A549 (cell line): Measurements from ENCODE around the gene CYP4F22. TPM values are rescaled to one million over a fixed set of nuclear protein-coding genes. Genes with fewer than 3 reads are reported as not detected.

Experiments
- ATAC-seq, 2 experiments: fragments of 200-7000 bp in 1 of 2; fragments of >200 bp in 1 of 2; cut with Nextera tagmentation in 1 of 2; cut with Tn5 transposase in 1 of 2; 3 replicates each; pipeline versions ENCODE4 v1.8.0 to v1.9.1; 2018 to 2020; ENCODE audit warnings: mild to moderate bottlenecking in 1 of 2, moderate library complexity in 1 of 2
- CTCF ChIA-PET: fragments of 300-600 bp; sonication (Branson Sonifier 250); formaldehyde crosslinking; extraction: SDS; loops from one replicate; lab custom pipeline; 2021; ENCODE audit warnings: antibody characterized with exemption, inconsistent platforms; lab: Yijun Ruan, JAX
- POLR2A ChIA-PET: fragments of 350-600 bp; formaldehyde crosslinking; extraction: SDS; loops from one replicate; lab custom pipeline; 2021; ENCODE audit warnings: antibody characterized with exemption, inconsistent platforms; lab: Yijun Ruan, JAX
- DNase-seq, 2 experiments: peaks; one replicate each; pipeline versions ENCODE4 v3.0.0 to v3.0.0-alpha.2; 2011 to 2016; ENCODE audit warnings: low read depth in 1 of 2, low spot score in 1 of 2
- FAIRE-seq: peaks from 2 replicates; lab custom pipeline; 2011; peaks lifted over from hg19 to GRCh38; lab: Jason Lieb, UNC
- H3K27ac ChIP-seq, 2 experiments: fragments of >200 bp; sonication (Bioruptor Twin); formaldehyde crosslinking; 3 replicates each; pipeline ENCODE4 v1.5.1; 2016 to 2017
- H3K4me1 ChIP-seq: fragments of >200 bp; sonication (Bioruptor Twin); formaldehyde crosslinking; 3 replicates; pipeline ENCODE4 v1.6.1; 2016
- H3K4me2 ChIP-seq: fragments of >200 bp; sonication (Bioruptor Twin); formaldehyde crosslinking; 3 replicates; pipeline ENCODE4 v1.6.1; 2016
- H3K4me3 ChIP-seq: fragments of >200 bp; sonication (Bioruptor Twin); formaldehyde crosslinking; 3 replicates; pipeline ENCODE4 v1.5.1; 2016
- H3K9me3 ChIP-seq: fragments of >200 bp; sonication (Bioruptor Twin); formaldehyde crosslinking; 3 replicates; pipeline ENCODE4 v1.6.1; 2016
- BHLHE40 ChIP-seq: IDR thresholded peaks from 2 replicates; pipeline ENCODE4 v1.6.1; 2012; ENCODE audit warnings: low read depth, low read length, inconsistent platforms
- CBX2 ChIP-seq: fragments of 200-600 bp; sonication (generic); IDR thresholded peaks from 2 replicates; pipeline ENCODE4 v1.6.1; 2016; ENCODE audit warnings: low read depth, mild to moderate bottlenecking, borderline replicate concordance
- CEBPB ChIP-seq, 2 experiments: fragments of >200 bp in 1 of 2; sonication (Bioruptor Twin) in 1 of 2; formaldehyde crosslinking in 1 of 2; IDR thresholded peaks; 2 replicates each; pipeline ENCODE4 v1.6.1; 2012 to 2016
- CHD2 ChIP-seq: fragments of 150-350 bp; IDR thresholded peaks from 2 replicates; pipeline ENCODE4 v1.6.1; 2014; ENCODE audit warnings: low read length; ENCODE audit not compliant: partially characterized antibody
- EHF ChIP-seq: fragments of 250-450 bp; sonication (Bioruptor Pico); IDR thresholded peaks from 2 replicates; pipeline ENCODE4 v1.5.0; 2020; ENCODE audit warnings: mild to moderate bottlenecking
- EP300 ChIP-seq, 2 experiments: fragments of >200 bp; sonication (Bioruptor Twin); formaldehyde crosslinking; IDR thresholded peaks; 2 replicates in 1 of 2; 3 replicates in 1 of 2; pipeline ENCODE4 v1.6.1; 2016 to 2017
- FOSL2 ChIP-seq, 2 experiments: fragments of 450-650 bp in 1 of 2; fragments of >200 bp in 1 of 2; sonication (Bioruptor Twin) in 1 of 2; formaldehyde crosslinking; IDR thresholded peaks; 2 replicates each; pipeline versions ENCODE4 v1.5.0 to v1.6.1; 2016 to 2020; ENCODE audit warnings: mild to moderate bottlenecking in 1 of 2, moderate library complexity in 1 of 2
- HDAC2 ChIP-seq: fragments of 200-600 bp; sonication (generic); IDR thresholded peaks from 2 replicates; pipeline ENCODE4 v1.6.1; 2016
- JUNB ChIP-seq: fragments of >200 bp; sonication (Bioruptor Twin); formaldehyde crosslinking; IDR thresholded peaks from 2 replicates; pipeline ENCODE4 v1.6.1; 2016
- KDM1A ChIP-seq: fragments of 200-600 bp; sonication (generic); IDR thresholded peaks from 2 replicates; pipeline ENCODE4 v1.6.1; 2016; ENCODE audit warnings: low read depth, mild to moderate bottlenecking
- MAZ ChIP-seq: fragments of 150-350 bp; IDR thresholded peaks from 2 replicates; pipeline ENCODE4 v1.6.1; 2014; ENCODE audit warnings: antibody characterized with exemption, low read depth, low read length, borderline replicate concordance
- NPAS2 ChIP-seq: fragments of 250-450 bp; sonication (Bioruptor Pico); IDR thresholded peaks from 2 replicates; pipeline ENCODE4 v1.8.0; 2022; ENCODE audit warnings: mild to moderate bottlenecking, moderate library complexity, borderline replicate concordance
- POLR2AphosphoS2 ChIP-seq: conservative IDR thresholded peaks from 2 replicates; pipeline ENCODE4 v1.6.1; 2012; ENCODE audit warnings: low read length, improper control_type of control experiment, inconsistent platforms
- RARB ChIP-seq: fragments of 250-450 bp; sonication (Bioruptor Pico); IDR thresholded peaks from 2 replicates; pipeline ENCODE4 v1.8.0; 2021; ENCODE audit warnings: mild to moderate bottlenecking, moderate library complexity
- RNF2 ChIP-seq: fragments of 200-600 bp; sonication (generic); IDR thresholded peaks from 2 replicates; pipeline ENCODE4 v1.6.1; 2016; ENCODE audit warnings: low read depth, mild to moderate bottlenecking, antibody characterized with exemption, moderate library complexity, borderline replicate concordance
- TP53 ChIP-seq: fragments of 250-450 bp; sonication (Bioruptor Pico); IDR thresholded peaks from 2 replicates; pipeline ENCODE4 v1.5.0; 2021; ENCODE audit warnings: mild to moderate bottlenecking, moderate library complexity
- ZNF302 ChIP-seq: fragments of 250-450 bp; sonication (Bioruptor Pico); IDR thresholded peaks from 2 replicates; pipeline ENCODE4 v1.9.0; 2021; ENCODE audit warnings: inconsistent platforms, mild to moderate bottlenecking, moderate library complexity
- WGBS: methylation state at CpG from one replicate; pipeline ENCODE4 v1.1.6; 2017; ENCODE audit errors: missing lambda C conversion rate; 5-methylcytosine and 5-hydroxymethylcytosine counted together
- polyA plus RNA-seq, 4 experiments: library from polyadenylated mRNA; depleted of rRNA in 3 of 4; stranded (reverse); fragments of >200 nt; fragmentation: RNase III in 1 of 4; extraction: RNeasy Plus Mini Kit Qiagen cat#74134 plus additional on column Dnase treatment in 1 of 4; gene quantifications; 2 replicates in 3 of 4; 3 replicates in 1 of 4; pipeline ENCODE4 v1.2.3, GENCODE V29; 2011 to 2017
- TF ChIP-seq, protein P1 (sequence below): IDR thresholded peaks from 2 replicates; pipeline ENCODE4 v1.6.1; 2012; ENCODE audit warnings: low read depth, borderline replicate concordance
- TF ChIP-seq, protein P2 (sequence below): IDR thresholded peaks from 2 replicates; pipeline ENCODE4 v1.6.1; 2012
- TF ChIP-seq, protein P3 (sequence below): IDR thresholded peaks from 2 replicates; pipeline ENCODE4 v1.6.1; 2012
- TF ChIP-seq, protein P4 (sequence below): fragments of >200 bp; sonication (Bioruptor Twin); formaldehyde crosslinking; IDR thresholded peaks from 3 replicates; pipeline ENCODE4 v1.5.1; 2016
- TF ChIP-seq, protein P5 (sequence below): fragments of >200 bp; sonication (Bioruptor Twin); formaldehyde crosslinking; IDR thresholded peaks from 2 replicates; pipeline ENCODE4 v1.6.1; 2016

Gene CYP4F22
- polyA plus RNA-seq, 2 of the 4 experiments (the other 2 are of a cell fraction) = 0.05 TPM; not detected in 1

DNA sequence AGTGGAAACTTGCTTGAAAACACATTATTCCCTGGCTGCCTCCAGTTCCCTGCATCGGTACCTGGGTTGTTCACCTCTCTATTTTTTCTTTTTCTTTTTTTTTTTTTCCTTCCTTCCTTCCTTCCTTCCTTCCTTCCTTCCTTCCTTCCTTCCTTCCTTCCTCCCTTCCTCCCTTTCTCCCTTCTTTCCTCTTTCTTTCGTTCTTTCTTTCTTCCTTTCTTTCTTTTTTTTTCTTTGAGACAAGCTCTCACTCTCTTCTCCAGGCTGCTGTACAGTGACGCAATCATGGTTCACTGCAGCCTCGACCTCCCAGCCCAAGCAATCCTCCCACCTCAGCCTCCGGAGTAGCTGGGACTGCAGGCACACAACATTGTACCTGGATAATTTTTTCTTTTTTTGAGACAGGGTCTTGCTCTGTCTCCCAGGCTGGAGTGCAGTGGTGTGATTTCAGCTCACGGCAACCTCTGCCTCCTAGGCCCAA, 40.6 kb upstream of the CYP4F22 start:
- DNase-seq (no peak), FAIRE-seq (no peak), ATAC-seq (no peak)
- TF ChIP-seq CEBPB (IDR thresholded peaks at IDR 0.05) (0 out of 4 replicates have a peak, but pooled peaks of 1 of the 2 experiments have one; percentile 11), EHF (CRISPR knock-in tag) (no peak), HDAC2 (no peak)
- H3K27ac ChIP-seq = no peak overlapping the region; a peak in 1 of 6 replicates
- POLR2A ChIA-PET = no interaction called here
- H3K4me2 ChIP-seq = no peak overlapping the region
- CTCF ChIA-PET = interaction anchor here (1.0 to 1.4 kb wide), 2 partner anchors 13 to 49 kb away, joined by 3 to 5 read pairs; partner anchors contain the start of gene AKAP8L
- WGBS = 73% methylated on average over 6 of the region's 6 CpGs
- no peaks in the 10 kb centered on the region for H3K9me3 ChIP-seq
- H3K4me1 ChIP-seq = peaks cover 12% of the 10 kb centered on the region
- no peak overlapping the region for H3K4me3 ChIP-seq

DNA sequence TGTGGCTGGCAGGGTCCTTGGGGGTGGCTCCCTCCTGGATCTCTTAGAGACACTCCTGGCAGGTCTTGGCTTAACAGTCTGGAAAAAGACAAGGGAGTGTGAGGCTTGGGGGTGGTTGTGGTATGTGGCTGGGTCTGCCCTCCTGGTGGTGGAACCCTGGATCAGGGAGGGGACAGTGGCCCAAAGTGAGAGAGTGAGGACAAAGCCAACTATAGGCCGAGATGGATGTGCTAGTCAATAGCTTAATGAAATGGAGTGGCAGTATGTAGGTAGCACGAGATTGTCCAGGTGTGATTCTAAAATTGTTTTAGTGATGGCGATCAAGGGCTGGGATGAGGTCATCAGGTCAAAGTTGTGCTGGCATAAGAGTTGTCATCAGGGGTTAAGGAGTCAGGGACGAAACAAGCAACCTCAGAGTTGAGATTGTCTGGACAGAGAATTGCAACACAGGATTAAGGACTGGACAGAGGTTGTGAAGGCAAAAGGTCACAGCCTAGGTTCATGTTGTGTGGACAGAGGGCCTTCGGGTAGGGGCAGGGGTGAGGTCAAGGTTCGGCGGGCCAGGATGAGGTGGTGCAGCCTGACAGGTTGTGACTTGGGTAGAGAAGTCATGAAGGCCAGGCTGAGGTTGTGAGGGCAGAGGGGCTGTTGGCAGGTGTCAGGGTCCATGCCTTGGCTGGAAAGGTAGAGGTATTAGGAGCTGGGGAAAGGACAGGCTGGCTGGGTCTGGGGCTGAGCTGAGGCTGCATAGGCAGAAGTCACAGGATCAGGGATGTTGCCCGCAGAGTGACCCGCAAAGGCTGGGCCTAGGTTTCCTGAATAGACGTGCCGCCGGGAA, 39.4 kb upstream of the CYP4F22 start:
- no peak for TF ChIP-seq BHLHE40
- TF ChIP-seq JUNB = no peak
- TF ChIP-seq CHD2 = no peak
- TF ChIP-seq, protein P1, sequence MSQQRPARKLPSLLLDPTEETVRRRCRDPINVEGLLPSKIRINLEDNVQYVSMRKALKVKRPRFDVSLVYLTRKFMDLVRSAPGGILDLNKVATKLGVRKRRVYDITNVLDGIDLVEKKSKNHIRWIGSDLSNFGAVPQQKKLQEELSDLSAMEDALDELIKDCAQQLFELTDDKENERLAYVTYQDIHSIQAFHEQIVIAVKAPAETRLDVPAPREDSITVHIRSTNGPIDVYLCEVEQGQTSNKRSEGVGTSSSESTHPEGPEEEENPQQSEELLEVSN = no peak
- no peak for TF ChIP-seq CBX2
- TF ChIP-seq FOSL2 (IDR thresholded peaks at IDR 0.05) = no peak
- TF ChIP-seq FOSL2 (CRISPR knock-in tag; IDR thresholded peaks at IDR 0.05) = no peak
- no peak for TF ChIP-seq KDM1A
- TF ChIP-seq, protein P2, sequence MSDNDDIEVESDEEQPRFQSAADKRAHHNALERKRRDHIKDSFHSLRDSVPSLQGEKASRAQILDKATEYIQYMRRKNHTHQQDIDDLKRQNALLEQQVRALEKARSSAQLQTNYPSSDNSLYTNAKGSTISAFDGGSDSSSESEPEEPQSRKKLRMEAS = no peak
- no peak for TF ChIP-seq TP53
- no peak for TF ChIP-seq ZNF302 (CRISPR knock-in tag)
- no peak for TF ChIP-seq RARB (CRISPR knock-in tag)
- no peak for TF ChIP-seq EP300 (IDR thresholded peaks at IDR 0.05)
- TF ChIP-seq, protein P3, sequence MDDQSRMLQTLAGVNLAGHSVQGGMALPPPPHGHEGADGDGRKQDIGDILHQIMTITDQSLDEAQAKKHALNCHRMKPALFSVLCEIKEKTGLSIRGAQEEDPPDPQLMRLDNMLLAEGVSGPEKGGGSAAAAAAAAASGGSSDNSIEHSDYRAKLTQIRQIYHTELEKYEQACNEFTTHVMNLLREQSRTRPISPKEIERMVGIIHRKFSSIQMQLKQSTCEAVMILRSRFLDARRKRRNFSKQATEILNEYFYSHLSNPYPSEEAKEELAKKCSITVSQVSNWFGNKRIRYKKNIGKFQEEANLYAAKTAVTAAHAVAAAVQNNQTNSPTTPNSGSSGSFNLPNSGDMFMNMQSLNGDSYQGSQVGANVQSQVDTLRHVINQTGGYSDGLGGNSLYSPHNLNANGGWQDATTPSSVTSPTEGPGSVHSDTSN = no peak
- TF ChIP-seq MAZ = no peak
- TF ChIP-seq, protein P4, sequence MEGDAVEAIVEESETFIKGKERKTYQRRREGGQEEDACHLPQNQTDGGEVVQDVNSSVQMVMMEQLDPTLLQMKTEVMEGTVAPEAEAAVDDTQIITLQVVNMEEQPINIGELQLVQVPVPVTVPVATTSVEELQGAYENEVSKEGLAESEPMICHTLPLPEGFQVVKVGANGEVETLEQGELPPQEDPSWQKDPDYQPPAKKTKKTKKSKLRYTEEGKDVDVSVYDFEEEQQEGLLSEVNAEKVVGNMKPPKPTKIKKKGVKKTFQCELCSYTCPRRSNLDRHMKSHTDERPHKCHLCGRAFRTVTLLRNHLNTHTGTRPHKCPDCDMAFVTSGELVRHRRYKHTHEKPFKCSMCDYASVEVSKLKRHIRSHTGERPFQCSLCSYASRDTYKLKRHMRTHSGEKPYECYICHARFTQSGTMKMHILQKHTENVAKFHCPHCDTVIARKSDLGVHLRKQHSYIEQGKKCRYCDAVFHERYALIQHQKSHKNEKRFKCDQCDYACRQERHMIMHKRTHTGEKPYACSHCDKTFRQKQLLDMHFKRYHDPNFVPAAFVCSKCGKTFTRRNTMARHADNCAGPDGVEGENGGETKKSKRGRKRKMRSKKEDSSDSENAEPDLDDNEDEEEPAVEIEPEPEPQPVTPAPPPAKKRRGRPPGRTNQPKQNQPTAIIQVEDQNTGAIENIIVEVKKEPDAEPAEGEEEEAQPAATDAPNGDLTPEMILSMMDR = no peak
- TF ChIP-seq, protein P5, sequence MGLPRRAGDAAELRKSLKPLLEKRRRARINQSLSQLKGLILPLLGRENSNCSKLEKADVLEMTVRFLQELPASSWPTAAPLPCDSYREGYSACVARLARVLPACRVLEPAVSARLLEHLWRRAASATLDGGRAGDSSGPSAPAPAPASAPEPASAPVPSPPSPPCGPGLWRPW = no peak
- TF ChIP-seq POLR2AphosphoS2 = no peak
- TF ChIP-seq EHF (CRISPR knock-in tag) = no peak
- TF ChIP-seq RNF2 = no peak
- no peak for TF ChIP-seq NPAS2
- Histone ChIP-seq H3K4me2 (no peak overlapping the region), H3K4me1 (peaks cover 12% of the 10 kb centered on the region), H3K27ac (no peak overlapping the region), H3K9me3 (no peaks in the 10 kb centered on the region), H3K4me3 (no peak overlapping the region)
- CTCF ChIA-PET = interaction anchor here (1.0 to 1.1 kb wide), 3 partner anchors 10 to 87 kb away, joined by 3 read pairs; partner anchors contain the start of gene PGLYRP2
- 93% methylated on average over 12 of the region's 12 CpGs for WGBS
- ATAC-seq (0 out of 6 replicates have a peak, but pooled peaks of 1 of the 2 experiments have one; percentile 31), FAIRE-seq (no peak), DNase-seq (no peak)
- POLR2A ChIA-PET = no interaction called here
